HUES6 (cell line): Measurements from ENCODE around the gene ZNF146.
"Not testable (repeated sequence)": the region's sequence is repeated elsewhere in the genome, so short reads cannot be mapped to it uniquely, and the experiment has no call there.

Source experiments
- H3K27ac ChIP-seq: 2 replicates; pipeline ENCODE4 v1.7.0; 2013; ENCODE audit warnings: low read depth, mild to moderate bottlenecking, low read length, inconsistent platforms
- H3K27me3 ChIP-seq: 2 replicates; pipeline ENCODE4 v1.6.1; 2013; ENCODE audit warnings: low read length; ENCODE audit not compliant: control insufficient read depth, insufficient read depth
- H3K36me3 ChIP-seq: 2 replicates; pipeline ENCODE4 v1.6.1; 2013; ENCODE audit warnings: low read length; ENCODE audit not compliant: control insufficient read depth, insufficient read depth
- H3K4me1 ChIP-seq: 2 replicates; pipeline ENCODE4 v1.6.1; 2013; ENCODE audit warnings: low read length; ENCODE audit not compliant: control insufficient read depth, insufficient read depth
- H3K4me3 ChIP-seq: 2 replicates; pipeline ENCODE4 v1.5.1; 2013; ENCODE audit warnings: low read depth, low read length
- H3K9ac ChIP-seq: one replicate; pipeline ENCODE4 v1.6.1; 2013; ENCODE audit warnings: mild to moderate bottlenecking, low read length
- H3K9me3 ChIP-seq: 2 replicates; pipeline ENCODE4 v1.6.1; 2013; ENCODE audit warnings: low read depth, low read length; ENCODE audit not compliant: control insufficient read depth, insufficient read depth

Gene ZNF146

GRCh38 chr19:36233626-36234025, 18.7 kb downstream of the ZNF146 start:
- not testable (repeated sequence) for H3K27me3 ChIP-seq, H3K4me3 ChIP-seq
- peak overlapping the region; percentile 70 for H3K9ac ChIP-seq
- H3K4me1 ChIP-seq = peaks cover 14% of the 10 kb centered on the region
- H3K9me3 ChIP-seq = peaks cover 11% of the 10 kb centered on the region; the same call in 1 of the 2 replicates
- H3K27ac ChIP-seq = peak overlapping the region; percentile 74; the same call in 1 of the 2 replicates
- peaks cover 98% of the 10 kb centered on the region for H3K36me3 ChIP-seq

GRCh38 chr19:36236304-36236945, 21.5 kb downstream of the ZNF146 start:
- Histone ChIP-seq H3K4me1 (peaks cover 14% of the 10 kb centered on the region), H3K4me3 (no peak overlapping the region), H3K27me3 (no peaks in the 10 kb centered on the region), H3K9ac (no peak overlapping the region), H3K27ac (no peak overlapping the region), H3K36me3 (peaks cover 80% of the 10 kb centered on the region), H3K9me3 (peaks cover 11% of the 10 kb centered on the region; the same call in 1 of the 2 replicates)

- Histone ChIP-seq H3K4me1 (peaks cover 14% of the 10 kb centered on the region), H3K9ac (no peak overlapping the region), H3K4me3 (no peak overlapping the region), H3K27me3 (no peaks in the 10 kb centered on the region), H3K27ac (no peak overlapping the region), H3K36me3 (peaks cover 75% of the 10 kb centered on the region), H3K9me3 (peaks cover 11% of the 10 kb centered on the region; the same call in 1 of the 2 replicates)
Measured at GRCh38 chr19:36236946-36237310, 22.0 kb downstream of the ZNF146 start.

GRCh38 chr19:36244066-36244465, 29.2 kb downstream of the ZNF146 start:
- H3K9ac ChIP-seq = no peak overlapping the region
- peaks cover 5% of the 10 kb centered on the region; the same call in 1 of the 2 replicates for H3K36me3 ChIP-seq
- H3K27ac ChIP-seq = no peak overlapping the region
- H3K27me3 ChIP-seq = no peaks in the 10 kb centered on the region
- H3K4me1 ChIP-seq = peaks cover 24% of the 10 kb centered on the region
- no peak overlapping the region for H3K4me3 ChIP-seq
- H3K9me3 ChIP-seq = no peaks in the 10 kb centered on the region

DNA sequence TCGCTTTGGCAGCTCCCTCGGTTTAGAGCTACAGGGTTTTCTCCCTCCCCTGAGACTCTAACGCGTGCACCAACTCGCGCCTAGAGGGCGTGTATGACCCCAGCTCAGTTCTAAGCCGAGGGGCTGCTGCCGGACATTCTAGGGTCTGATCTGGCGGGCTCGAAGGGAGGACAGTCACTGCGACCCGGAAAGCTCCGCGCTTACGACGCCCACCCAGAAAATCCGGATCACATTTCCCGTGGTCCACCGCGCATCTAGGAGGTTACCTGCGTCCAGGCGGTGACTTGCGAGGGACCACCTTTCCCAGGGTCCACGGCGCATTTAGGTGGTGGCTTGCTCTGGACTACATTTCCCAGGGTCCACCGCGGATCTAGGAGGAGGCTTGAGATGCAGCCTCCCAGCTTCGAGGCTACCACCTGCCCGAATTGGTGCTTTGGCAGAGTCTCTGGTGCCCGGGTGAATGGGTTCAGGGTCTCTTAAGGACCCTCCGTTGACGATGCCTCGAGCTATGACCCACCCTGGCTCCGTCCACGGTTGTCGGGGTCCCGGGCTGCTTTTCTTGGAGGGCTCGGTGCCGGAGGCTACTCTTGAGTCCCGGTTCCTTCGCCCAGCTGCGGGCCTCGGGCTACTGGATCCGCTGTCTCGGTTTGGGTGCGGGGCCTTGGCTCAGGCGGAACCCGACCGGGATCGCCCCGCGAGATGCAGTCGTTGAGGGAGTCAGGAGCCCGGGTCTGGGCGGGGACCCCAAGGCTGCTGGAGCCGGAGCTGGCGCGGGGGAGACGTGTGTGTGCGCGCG, 30.5 kb downstream of the ZNF146 start:
- H3K4me3 ChIP-seq = peak overlapping the region; percentile 64
- no peaks in the 10 kb centered on the region for H3K9me3 ChIP-seq
- H3K36me3 ChIP-seq = no peaks in the 10 kb centered on the region
- H3K4me1 ChIP-seq = peaks cover 24% of the 10 kb centered on the region
- H3K27me3 ChIP-seq = no peaks in the 10 kb centered on the region
- peak overlapping the region; percentile 76 for H3K9ac ChIP-seq
- peak overlapping the region; percentile 27; the same call in 1 of the 2 replicates for H3K27ac ChIP-seq

DNA sequence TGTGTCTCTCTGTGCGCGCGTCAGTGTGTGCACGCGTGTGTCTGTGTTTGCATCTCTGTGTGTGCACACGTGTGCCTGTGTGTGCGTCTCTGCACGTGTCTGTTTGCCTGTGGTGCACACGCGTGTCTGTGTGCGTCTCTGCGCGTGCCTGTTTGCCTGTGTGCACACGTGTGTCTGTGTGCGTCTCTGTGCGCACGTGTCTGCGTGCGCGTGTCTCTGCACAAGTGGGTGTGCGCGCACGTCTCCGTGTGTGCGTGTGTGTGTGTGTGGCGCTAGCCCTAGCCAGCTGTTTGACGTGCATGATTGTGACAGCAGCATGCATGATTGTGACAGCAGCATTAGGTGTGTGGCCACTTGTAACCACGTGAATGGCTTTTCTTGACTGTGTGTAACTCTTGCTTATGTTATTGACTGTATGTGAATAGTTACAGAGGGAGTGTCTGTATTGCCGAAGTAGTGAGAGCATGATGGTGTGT, 31.1 kb downstream of the ZNF146 start:
- Histone ChIP-seq H3K4me3 (peak overlapping the region; percentile 64), H3K36me3 (no peaks in the 10 kb centered on the region), H3K9me3 (no peaks in the 10 kb centered on the region), H3K9ac (peak overlapping the region; percentile 76), H3K27ac (peak overlapping the region; percentile 56; the same call in 1 of the 2 replicates), H3K27me3 (no peaks in the 10 kb centered on the region), H3K4me1 (peaks cover 24% of the 10 kb centered on the region)

DNA sequence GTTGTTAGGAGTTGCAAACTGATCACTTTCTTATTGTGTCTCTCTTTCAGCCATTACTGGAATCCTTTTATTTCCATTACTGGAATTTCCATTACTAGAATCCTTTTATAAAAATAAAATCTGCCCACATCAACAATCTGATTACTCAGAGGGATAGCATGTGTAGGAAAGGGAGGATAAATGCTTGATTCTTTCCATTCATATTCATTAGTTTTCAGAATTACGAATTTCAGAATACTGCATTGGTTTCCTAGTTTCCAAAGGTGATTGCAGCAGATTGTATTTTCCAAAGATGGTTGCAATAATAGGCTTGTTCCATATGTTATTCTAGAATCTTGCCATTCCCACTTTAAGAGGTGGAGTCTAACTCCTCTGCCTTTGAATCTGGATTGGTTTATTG, 37.1 kb downstream of the ZNF146 start:
- no peaks in the 10 kb centered on the region for H3K27me3 ChIP-seq
- H3K4me1 ChIP-seq = peaks cover 11% of the 10 kb centered on the region
- no peak overlapping the region for H3K9ac ChIP-seq
- H3K4me3 ChIP-seq = no peak overlapping the region
- 0 out of 2 replicates have a peak, but pooled peaks cover 6% of the 10 kb centered on the region for H3K9me3 ChIP-seq
- no peaks in the 10 kb centered on the region for H3K36me3 ChIP-seq
- no peak overlapping the region for H3K27ac ChIP-seq

DNA sequence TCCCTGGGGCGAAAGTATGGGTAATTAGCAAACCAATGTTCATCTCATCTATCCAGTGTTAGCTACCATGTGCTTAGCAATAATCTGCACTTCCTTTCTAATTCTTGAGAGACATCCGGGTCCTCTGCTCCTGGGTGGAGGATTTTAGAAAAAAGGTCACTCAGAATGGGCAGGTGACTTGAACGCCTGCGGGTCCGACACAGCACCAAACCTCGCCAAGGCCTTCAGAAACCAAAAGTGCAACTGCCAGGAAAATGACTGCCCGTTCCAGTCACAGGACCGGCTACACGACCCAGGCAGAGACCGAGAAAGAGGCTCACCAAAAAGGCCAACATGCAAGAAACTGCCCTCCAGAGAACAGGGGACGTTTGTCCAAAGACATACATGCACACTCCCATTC, 39.9 kb downstream of the ZNF146 start:
- Histone ChIP-seq H3K4me1 (no peaks in the 10 kb centered on the region), H3K27me3 (no peaks in the 10 kb centered on the region), H3K36me3 (no peaks in the 10 kb centered on the region), H3K9me3 (0 out of 2 replicates have a peak, but pooled peaks cover 6% of the 10 kb centered on the region), H3K27ac (no peak overlapping the region), H3K9ac (no peak overlapping the region), H3K4me3 (no peak overlapping the region)

DNA sequence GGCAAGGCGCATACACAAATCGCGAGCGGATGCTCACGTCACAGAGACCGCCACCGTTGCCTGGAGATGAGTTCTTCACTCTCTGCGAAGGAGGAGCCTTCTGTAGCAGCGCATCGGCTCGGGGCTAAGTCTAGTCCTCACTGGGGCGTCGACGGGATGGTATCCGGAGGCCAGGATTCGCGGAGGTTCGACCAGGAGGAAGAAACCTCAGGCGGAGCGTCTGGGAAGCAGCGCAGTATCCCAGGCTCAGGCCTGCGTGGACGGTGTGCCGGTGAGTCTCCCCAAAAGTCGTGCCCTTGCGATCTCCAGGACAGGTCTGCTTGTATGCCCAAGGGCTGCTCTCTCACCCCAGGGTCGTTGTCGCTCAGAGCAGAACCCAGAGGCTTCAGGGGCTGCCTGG, 40.4 kb downstream of the ZNF146 start:
- Histone ChIP-seq H3K9ac (no peak overlapping the region), H3K27me3 (no peaks in the 10 kb centered on the region), H3K4me3 (no peak overlapping the region), H3K9me3 (0 out of 2 replicates have a peak, but pooled peaks cover 6% of the 10 kb centered on the region), H3K36me3 (no peaks in the 10 kb centered on the region), H3K27ac (no peak overlapping the region), H3K4me1 (no peaks in the 10 kb centered on the region)

- H3K27me3 ChIP-seq = no peaks in the 10 kb centered on the region
- H3K9me3 ChIP-seq = 0 out of 2 replicates have a peak, but pooled peaks cover 6% of the 10 kb centered on the region
- no peak overlapping the region for H3K9ac ChIP-seq
- no peaks in the 10 kb centered on the region for H3K4me1 ChIP-seq
- no peaks in the 10 kb centered on the region for H3K36me3 ChIP-seq
- H3K27ac ChIP-seq = no peak overlapping the region
- H3K4me3 ChIP-seq = no peak overlapping the region
Measured at GRCh38 chr19:36256064-36256463, 41.2 kb downstream of the ZNF146 start.
